GM23338 (cell line): Measurements from ENCODE around the gene MPZL1. TPM values are rescaled to one million over a fixed set of nuclear protein-coding genes. Genes with fewer than 3 reads are reported as not detected.

Source experiments
- ATAC-seq: fragments of 200-7000 bp; cut with Tn5 transposase; 3 replicates; pipeline ENCODE4 v1.9.1; 2020
- DNase-seq: peaks from one replicate; pipeline ENCODE4 v3.0.0-alpha.2; 2015; ENCODE audit warnings: low spot score
- H2AFZ ChIP-seq: fragments of 200-600 bp; sonication (generic); 2 replicates; pipeline ENCODE4 v1.8.0; 2016; ENCODE audit warnings: antibody characterized with exemption, mild to moderate bottlenecking, moderate library complexity
- H3F3A ChIP-seq: fragments of 200-600 bp; sonication (generic); replicated peaks from 2 replicates; pipeline ENCODE4 v1.8.0; 2017; ENCODE audit warnings: antibody characterized with exemption, mixed run types, low read depth
- H3K27ac ChIP-seq: fragments of 200-600 bp; sonication (generic); 2 replicates; pipeline ENCODE4 v1.6.1; 2016; ENCODE audit warnings: low read depth
- H3K27me3 ChIP-seq: fragments of 200-600 bp; sonication (generic); 2 replicates; pipeline ENCODE4 v1.8.0; 2016; ENCODE audit warnings: mild to moderate bottlenecking, mixed run types, moderate library complexity; ENCODE audit not compliant: insufficient read depth
- H3K36me3 ChIP-seq: fragments of 200-600 bp; sonication (generic); 2 replicates; pipeline ENCODE4 v1.8.0; 2016; ENCODE audit warnings: mild to moderate bottlenecking; ENCODE audit not compliant: insufficient read depth
- H3K4me1 ChIP-seq: fragments of 200-600 bp; sonication (generic); 2 replicates; pipeline ENCODE4 v1.8.0; 2016; ENCODE audit warnings: mild to moderate bottlenecking, moderate library complexity; ENCODE audit not compliant: insufficient read depth
- H3K4me2 ChIP-seq: fragments of 200-600 bp; sonication (generic); 2 replicates; pipeline ENCODE4 v1.7.1; 2017; ENCODE audit warnings: mixed run types
- H3K4me3 ChIP-seq: fragments of 200-600 bp; sonication (generic); 2 replicates; pipeline ENCODE4 v1.6.1; 2016; ENCODE audit warnings: mixed run types
- H3K79me2 ChIP-seq: fragments of 200-600 bp; sonication (generic); replicated peaks from 2 replicates; pipeline ENCODE4 v1.8.0; 2017; ENCODE audit warnings: mild to moderate bottlenecking; ENCODE audit not compliant: insufficient read depth
- H3K9me2 ChIP-seq: fragments of 200-600 bp; sonication (generic); 2 replicates; pipeline ENCODE4 v1.8.0; 2017; ENCODE audit not compliant: insufficient read depth
- H4K20me1 ChIP-seq: fragments of 200-600 bp; sonication (generic); replicated peaks from 2 replicates; pipeline ENCODE4 v1.8.0; 2017; ENCODE audit warnings: mild to moderate bottlenecking; ENCODE audit not compliant: insufficient read depth
- H3K27ac Mint-ChIP-seq: 2 replicates; pipeline ENCODE4 v1.8.0; 2020; ENCODE audit warnings: inconsistent platforms, mild to moderate bottlenecking, moderate library complexity, mixed read lengths
- H3K27me3 Mint-ChIP-seq: 3 replicates; pipeline ENCODE4 v1.8.0; 2022; ENCODE audit warnings: low read depth, mild to moderate bottlenecking, moderate library complexity, mixed read lengths, inconsistent platforms; ENCODE audit not compliant: insufficient read depth, poor library complexity
- H3K36me3 Mint-ChIP-seq: 3 replicates; pipeline ENCODE4 v1.8.0; 2021; ENCODE audit warnings: low read depth, mild to moderate bottlenecking, inconsistent platforms, moderate library complexity, mixed read lengths
- H3K4me1 Mint-ChIP-seq: 3 replicates; pipeline ENCODE4 v1.8.0; 2020; ENCODE audit warnings: mild to moderate bottlenecking, inconsistent platforms, mixed read lengths
- H3K4me3 Mint-ChIP-seq: 3 replicates; pipeline ENCODE4 v1.8.0; 2021; ENCODE audit warnings: moderate library complexity, mild to moderate bottlenecking, inconsistent platforms, mixed read lengths
- H3K9me3 Mint-ChIP-seq: 3 replicates; pipeline ENCODE4 v1.8.0; 2020; ENCODE audit warnings: moderate library complexity, mild to moderate bottlenecking, inconsistent platforms, mixed read lengths
- ETS1 ChIP-seq: IDR thresholded peaks from 2 replicates; pipeline ENCODE4 v1.6.1; 2016; ENCODE audit warnings: antibody characterized with exemption
- EZH2 ChIP-seq: fragments of 200-600 bp; sonication (generic); IDR thresholded peaks from one replicate; pipeline ENCODE4 v1.8.0; 2017; ENCODE audit warnings: antibody characterized with exemption, mild to moderate bottlenecking, low read depth; ENCODE audit not compliant: unreplicated experiment
- EZH2phosphoT487 ChIP-seq: fragments of 200-600 bp; sonication (generic); IDR thresholded peaks from one replicate; pipeline ENCODE4 v1.8.1; 2018; ENCODE audit warnings: antibody characterized with exemption; ENCODE audit not compliant: unreplicated experiment
- NANOG ChIP-seq: IDR thresholded peaks from 2 replicates; pipeline ENCODE4 v1.6.1; 2016; ENCODE audit warnings: antibody characterized with exemption, borderline replicate concordance
- STAT1 ChIP-seq: IDR thresholded peaks from one replicate; pipeline ENCODE4 v1.6.1; 2016; ENCODE audit warnings: antibody characterized with exemption; ENCODE audit not compliant: unreplicated experiment
- ZNF114 ChIP-seq: fragments of 250-450 bp; sonication (Bioruptor Pico); IDR thresholded peaks from 2 replicates; pipeline ENCODE4 v1.5.0; 2020; ENCODE audit warnings: mild to moderate bottlenecking, moderate library complexity
- ZNF462 ChIP-seq: fragments of 250-450 bp; sonication (Bioruptor Pico); IDR thresholded peaks from 2 replicates; pipeline ENCODE4 v1.5.0; 2020; ENCODE audit warnings: mild to moderate bottlenecking, moderate library complexity
- polyA plus RNA-seq: library from polyadenylated mRNA; unstranded; fragments of >200 nt; fragmentation: Nextera tagmentation; extraction: Ambion mirVana; gene quantifications from 2 replicates; pipeline ENCODE4 v1.2.1, GENCODE V29; 2016
- total RNA-seq: library from RNA; depleted of rRNA; stranded (reverse); fragments of >200 nt; shearing (Covaris generic); gene quantifications from 2 replicates; pipeline ENCODE4 v1.2.3, GENCODE V29; 2014

The MPZL1 gene
- total and polyA plus RNA-seq, 2 experiments from 2014 or later = 35.1 to 85.1 TPM

- TF ChIP-seq ZNF462 (CRISPR knock-in tag) = no peak
- TF ChIP-seq EZH2 = no peak
Observed at GRCh38 chr1:167672831-167673230, 49.0 kb upstream of the MPZL1 start (continued).

GRCh38 chr1:167673265-167673664 is 48.5 kb upstream of the MPZL1 start:
- Mint-ChIP-seq H3K36me3 (no peaks in the 10 kb centered on the region), H3K4me1 (peaks cover 10% of the 10 kb centered on the region; the same call in 2 of the 3 replicates), H3K27me3 (peaks cover 4% of the 10 kb centered on the region), H3K4me3 (no peak overlapping the region), H3K27ac (no peak overlapping the region), H3K9me3 (no peaks in the 10 kb centered on the region)
- H3K9me2 ChIP-seq = peaks cover 10% of the 10 kb centered on the region; the same call in 1 of the 2 replicates
- H3K4me3 ChIP-seq = no peak overlapping the region
- no peaks in the 10 kb centered on the region for H3K27me3 ChIP-seq
- no peaks in the 10 kb centered on the region for H3K79me2 ChIP-seq
- ATAC-seq (no peak), DNase-seq (no peak)
- H2AFZ ChIP-seq = no peak overlapping the region
- no peaks in the 10 kb centered on the region for H4K20me1 ChIP-seq
- H3F3A ChIP-seq = no peaks in the 10 kb centered on the region
- H3K4me1 ChIP-seq = no peaks in the 10 kb centered on the region
- H3K36me3 ChIP-seq = no peaks in the 10 kb centered on the region
- H3K27ac ChIP-seq = no peak overlapping the region
- H3K4me2 ChIP-seq = no peak overlapping the region
- TF ChIP-seq EZH2phosphoT487 (no peak), NANOG (no peak), ZNF462 (CRISPR knock-in tag) (no peak), ZNF114 (no peak), ETS1 (no peak), STAT1 (no peak)
